Measurements from ENCODE around the gene ABCD1. TPM values are rescaled to one million over a fixed set of nuclear protein-coding genes. Genes with fewer than 3 reads are reported as not detected.

Gene ABCD1
- total and polyA plus RNA-seq, 10 donors: 5.1 to 28.1 (median 19.6) TPM

DNA sequence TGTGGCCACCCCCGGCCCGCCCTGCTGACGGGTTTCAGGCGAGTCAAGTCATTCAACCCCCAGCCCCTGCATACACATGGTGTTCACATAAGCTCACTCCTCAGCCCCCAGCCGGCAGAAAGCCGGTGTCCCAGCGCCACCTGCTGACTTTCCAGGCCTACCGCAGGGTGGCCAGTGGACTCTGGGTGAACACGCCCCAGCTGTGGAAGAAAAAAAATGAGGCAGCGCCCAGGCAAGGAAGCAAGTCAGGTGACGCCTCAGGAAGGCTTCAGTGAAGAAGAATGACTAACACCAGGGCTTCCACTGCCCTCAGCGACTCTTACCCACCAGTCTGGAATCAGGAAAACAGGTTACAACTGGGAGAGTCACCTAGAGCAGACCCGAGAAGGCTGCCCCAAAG, 16.2 kb upstream of the ABCD1 start:
- peaks cover 0 to 89% (median 9%) of the 10 kb centered on the region in 6 donors for H3K36me3 ChIP-seq
- WGBS, 5 donors: 21 to 43% (median 42%) methylated on average over 13 of the region's 13 CpGs
- no peaks in the 10 kb centered on the region for H3K9me3 ChIP-seq
- no peak overlapping the region for H3K4me3 ChIP-seq
- intact Hi-C loops (cut with DNase I; ENCODE audit: low total_unique reads): no loop called here
- peak; percentile 81 for DNase-seq
- no peak overlapping the region for H3K27ac ChIP-seq
- TF ChIP-seq CTCF (IDR thresholded peaks at IDR 0.05 in 8 of 11, conservative IDR thresholded peaks at IDR 0.05 in 3 of 11) (peak in 10 of 11 experiments; percentile 16 to 66 (median 46)), POLR2A (IDR thresholded peaks at IDR 0.05) (no peak), POLR2AphosphoS5 (IDR thresholded peaks at IDR 0.05) (no peak)
- H3K4me1 ChIP-seq: peaks cover 0 to 6% (median 0%) of the 10 kb centered on the region in 6 donors
- peaks cover 0 to 6% (median 0%) of the 10 kb centered on the region in 7 donors for H3K27me3 ChIP-seq (replicated peaks in 1 of 7)

DNA sequence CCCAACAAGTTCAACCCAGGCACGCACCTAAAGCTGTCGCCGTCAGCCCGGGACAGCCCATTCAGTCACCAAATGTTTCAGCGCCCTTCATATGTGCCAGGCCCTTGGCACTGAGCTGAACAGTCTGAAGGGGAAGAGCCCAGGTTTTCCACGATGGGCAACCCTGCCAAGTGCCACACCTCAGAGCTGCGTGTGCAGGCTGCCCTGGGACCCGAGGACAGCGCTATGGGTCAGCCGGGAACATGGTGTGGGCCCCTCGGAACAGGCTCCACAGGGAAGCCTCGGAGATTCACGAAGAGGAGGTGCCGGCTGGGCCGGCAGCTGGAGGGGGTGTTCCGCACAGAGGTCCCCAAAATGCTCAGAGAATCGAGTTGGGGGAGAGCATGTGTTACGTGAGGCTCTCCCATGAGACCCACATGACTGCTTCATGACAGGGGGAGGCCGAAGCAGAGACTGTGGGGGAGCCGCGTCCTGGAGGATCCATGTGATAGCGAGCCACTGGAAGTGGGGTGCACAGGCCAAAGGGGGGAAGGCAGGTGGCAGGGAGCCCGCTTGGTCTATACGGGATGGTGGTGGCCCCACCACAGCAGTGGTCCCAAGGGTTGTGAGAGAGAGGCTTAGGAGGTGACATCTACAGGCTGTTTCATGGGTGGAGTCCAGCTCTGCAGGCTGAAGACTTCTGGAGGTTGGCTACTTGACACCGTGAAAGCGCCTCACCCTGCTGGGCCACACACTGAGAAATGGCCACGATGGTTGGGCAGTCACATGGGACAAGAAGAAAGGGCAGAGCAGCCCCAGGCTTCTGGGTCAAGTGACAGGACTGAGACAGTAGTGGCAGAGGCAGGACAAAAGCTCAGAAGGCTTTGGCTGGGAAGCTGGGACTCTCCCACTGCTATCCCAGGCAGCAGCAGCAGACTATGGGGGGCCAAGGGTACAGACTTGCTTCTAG, 14.7 kb upstream of the ABCD1 start:
- TF ChIP-seq POLR2A (IDR thresholded peaks at IDR 0.05): no peak
- TF ChIP-seq POLR2AphosphoS5 (IDR thresholded peaks at IDR 0.05): peak in 1 of 3 donors; percentile 15
- Histone ChIP-seq H3K27me3 (replicated peaks in 1 of 7) (peaks cover 0 to 6% (median 0%) of the 10 kb centered on the region in 7 donors), H3K36me3 (peaks cover 0 to 89% (median 17%) of the 10 kb centered on the region in 6 donors), H3K4me1 (peaks cover 0 to 6% (median 0%) of the 10 kb centered on the region in 6 donors), H3K27ac (no peak overlapping the region), H3K4me3 (no peak overlapping the region), H3K9me3 (no peaks in the 10 kb centered on the region)
- WGBS, 5 donors: 83 to 95% (median 92%) methylated on average over 18 to 27 of the region's 27 CpGs
- DNase-seq: no peak
- intact Hi-C loops (cut with DNase I; ENCODE audit: low total_unique reads): no loop called here

DNA sequence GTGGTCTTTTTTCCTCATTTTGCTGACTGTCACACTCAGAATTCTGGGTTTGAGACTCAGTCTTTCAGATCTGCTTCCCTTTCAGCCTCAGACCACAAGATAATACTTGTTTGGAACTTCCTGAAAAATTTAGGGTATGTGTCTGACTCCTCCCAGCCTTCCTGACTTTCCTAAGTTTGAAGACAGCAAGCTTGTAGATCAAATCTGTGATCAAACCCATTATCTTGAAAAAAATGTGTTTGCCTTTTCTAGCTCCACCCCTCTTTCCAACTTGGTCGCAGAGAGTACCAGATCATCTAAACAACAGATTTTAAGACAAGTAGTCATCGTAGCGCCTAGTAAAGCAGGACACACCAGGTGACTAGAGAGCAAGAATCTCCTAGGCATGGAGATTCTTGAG, 10.4 kb upstream of the ABCD1 start:
- Histone ChIP-seq H3K9me3 (no peaks in the 10 kb centered on the region), H3K4me3 (no peak overlapping the region), H3K4me1 (no peaks in the 10 kb centered on the region), H3K36me3 (peaks cover 0 to 100% (median 39%) of the 10 kb centered on the region in 6 donors), H3K27me3 (replicated peaks in 1 of 7) (no peaks in the 10 kb centered on the region), H3K27ac (no peak overlapping the region)
- TF ChIP-seq POLR2A (IDR thresholded peaks at IDR 0.05): no peak
- TF ChIP-seq POLR2AphosphoS5 (IDR thresholded peaks at IDR 0.05): no peak
- no peak for TF ChIP-seq CTCF (IDR thresholded peaks at IDR 0.05 in 8 of 11, conservative IDR thresholded peaks at IDR 0.05 in 3 of 11)
- intact Hi-C loops (cut with DNase I; ENCODE audit: low total_unique reads): no loop called here
- DNase-seq: no peak
- 82 to 94% (median 89%) methylated on average over 3 of the region's 3 CpGs for WGBS, 5 donors

GRCh38 chrX:153717445-153717844, 7.2 kb upstream of the ABCD1 start:
- Histone ChIP-seq H3K36me3 (peaks cover 0 to 99% (median 46%) of the 10 kb centered on the region in 6 donors), H3K9me3 (no peaks in the 10 kb centered on the region), H3K4me1 (peaks cover 0 to 15% (median 8%) of the 10 kb centered on the region in 6 donors), H3K27ac (no peak overlapping the region), H3K27me3 (replicated peaks in 1 of 7) (no peaks in the 10 kb centered on the region), H3K4me3 (no peak overlapping the region)
- 87 to 97% (median 92%) methylated on average over 9 of the region's 9 CpGs for WGBS, 5 donors
- DNase-seq: no peak
- TF ChIP-seq CTCF (IDR thresholded peaks at IDR 0.05 in 8 of 11, conservative IDR thresholded peaks at IDR 0.05 in 3 of 11) (no peak), POLR2AphosphoS5 (IDR thresholded peaks at IDR 0.05) (no peak), POLR2A (IDR thresholded peaks at IDR 0.05) (no peak)
- intact Hi-C loops (cut with DNase I; ENCODE audit: low total_unique reads): no loop called here
